ENCODE results near the gene ACE.

ACE gene

DNA sequence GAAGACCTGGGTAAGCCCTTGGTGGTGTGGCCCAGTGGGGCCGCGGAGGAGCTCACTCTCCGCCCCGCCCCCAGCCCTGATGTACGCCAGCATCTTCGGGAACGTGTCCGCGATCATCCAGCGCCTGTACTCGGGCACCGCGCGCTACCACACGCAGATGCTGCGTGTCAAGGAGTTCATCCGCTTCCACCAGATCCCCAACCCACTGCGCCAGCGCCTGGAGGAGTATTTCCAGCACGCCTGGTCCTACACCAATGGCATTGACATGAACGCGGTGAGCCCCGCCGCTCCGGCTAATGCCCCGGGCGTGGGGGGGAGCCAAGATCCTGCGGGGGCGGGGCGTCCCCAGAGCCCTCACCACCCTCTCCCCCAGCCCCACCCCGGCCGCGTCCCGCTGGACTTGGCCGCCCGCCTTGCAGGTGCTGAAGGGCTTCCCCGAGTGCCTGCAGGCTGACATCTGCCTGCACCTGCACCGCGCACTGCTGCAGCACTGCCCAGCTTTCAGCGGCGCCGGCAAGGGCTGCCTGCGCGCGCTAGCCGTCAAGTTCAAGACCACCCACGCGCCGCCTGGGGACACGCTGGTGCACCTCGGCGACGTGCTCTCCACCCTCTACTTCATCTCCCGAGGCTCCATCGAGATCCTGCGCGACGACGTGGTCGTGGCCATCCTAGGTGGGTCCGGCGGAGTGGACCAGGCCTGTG lies 61.3 kb downstream of the ACE start:
- DNase-seq (ENCODE audit: low read depth), result no peak

DNA sequence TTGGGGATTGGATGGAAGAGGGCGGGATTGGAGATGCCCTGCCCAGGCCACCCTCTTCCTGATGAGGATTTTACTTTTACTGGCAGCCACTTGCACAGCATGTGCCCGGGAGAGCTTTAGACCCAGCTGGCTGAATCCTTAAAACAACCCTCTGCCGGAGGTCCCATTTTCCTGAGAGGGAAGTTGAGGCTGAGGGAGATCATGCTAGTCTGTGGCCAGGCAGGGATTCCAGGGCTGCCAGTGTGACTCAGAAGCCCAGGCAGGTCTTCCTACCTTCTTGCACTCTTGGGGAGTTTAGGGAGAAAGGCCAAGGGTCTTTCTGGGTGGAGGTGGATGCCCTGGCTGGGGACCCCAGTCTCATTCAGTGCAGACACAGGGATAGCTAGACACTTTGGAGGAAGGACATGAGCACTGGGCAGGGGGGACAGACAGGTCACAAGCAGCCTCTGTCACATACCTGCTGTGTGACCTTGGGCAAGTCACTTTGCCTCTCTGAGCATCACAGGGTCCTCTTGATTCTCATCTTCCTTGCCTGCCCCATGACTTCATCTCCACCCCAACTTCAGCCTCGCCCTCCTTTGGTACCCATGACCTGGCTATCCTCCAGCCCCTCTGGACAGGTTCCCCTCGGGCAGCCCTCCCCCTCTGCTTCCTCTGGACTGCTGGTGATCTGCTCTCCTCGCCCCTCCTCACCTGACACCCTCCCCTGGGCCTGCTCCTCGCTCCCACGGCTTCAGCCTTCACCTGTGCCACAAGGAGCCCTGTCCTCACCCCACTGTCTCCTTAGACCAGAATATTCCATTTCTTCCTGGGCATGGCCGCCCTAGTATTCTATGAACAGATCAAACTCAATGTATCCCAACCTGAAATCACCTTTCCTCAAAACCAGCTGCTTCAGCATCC lies 62.1 kb downstream of the ACE start:
- no peak for DNase-seq (ENCODE audit: low read depth)

DNA sequence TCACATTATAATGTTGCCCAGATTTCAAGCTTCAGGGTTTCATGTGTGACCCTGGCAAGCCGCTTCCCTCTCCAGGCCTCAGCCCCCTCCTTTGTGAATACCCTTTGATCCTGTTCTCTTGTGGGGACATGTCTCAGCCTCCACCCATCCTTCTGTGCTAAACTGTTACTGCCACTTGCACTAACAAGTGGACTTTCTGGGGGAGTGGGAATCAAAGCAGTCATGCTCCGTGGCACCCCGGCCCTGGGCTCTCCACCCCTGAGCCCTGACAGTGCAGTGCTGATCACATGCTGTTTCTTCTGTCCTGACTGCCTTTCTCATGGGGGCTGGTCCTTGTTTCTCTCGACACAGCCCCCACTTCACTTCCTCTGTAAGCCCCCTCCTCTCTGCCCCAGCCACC lies 63.7 kb downstream of the ACE start:
- DNase-seq (ENCODE audit: low read depth), result no peak

DNA sequence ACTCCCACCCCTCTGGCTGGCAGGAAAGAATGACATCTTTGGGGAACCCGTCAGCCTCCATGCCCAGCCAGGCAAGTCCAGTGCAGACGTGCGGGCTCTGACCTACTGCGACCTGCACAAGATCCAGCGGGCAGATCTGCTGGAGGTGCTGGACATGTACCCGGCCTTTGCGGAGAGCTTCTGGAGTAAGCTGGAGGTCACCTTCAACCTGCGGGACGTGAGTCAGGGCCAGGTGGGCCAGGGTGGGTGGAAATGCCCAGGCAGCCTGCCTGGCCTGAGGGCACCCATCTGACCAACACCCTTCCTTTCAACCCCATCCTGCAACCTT lies 65.3 kb downstream of the ACE start:
- DNase-seq (ENCODE audit: low read depth), result no peak

DNA sequence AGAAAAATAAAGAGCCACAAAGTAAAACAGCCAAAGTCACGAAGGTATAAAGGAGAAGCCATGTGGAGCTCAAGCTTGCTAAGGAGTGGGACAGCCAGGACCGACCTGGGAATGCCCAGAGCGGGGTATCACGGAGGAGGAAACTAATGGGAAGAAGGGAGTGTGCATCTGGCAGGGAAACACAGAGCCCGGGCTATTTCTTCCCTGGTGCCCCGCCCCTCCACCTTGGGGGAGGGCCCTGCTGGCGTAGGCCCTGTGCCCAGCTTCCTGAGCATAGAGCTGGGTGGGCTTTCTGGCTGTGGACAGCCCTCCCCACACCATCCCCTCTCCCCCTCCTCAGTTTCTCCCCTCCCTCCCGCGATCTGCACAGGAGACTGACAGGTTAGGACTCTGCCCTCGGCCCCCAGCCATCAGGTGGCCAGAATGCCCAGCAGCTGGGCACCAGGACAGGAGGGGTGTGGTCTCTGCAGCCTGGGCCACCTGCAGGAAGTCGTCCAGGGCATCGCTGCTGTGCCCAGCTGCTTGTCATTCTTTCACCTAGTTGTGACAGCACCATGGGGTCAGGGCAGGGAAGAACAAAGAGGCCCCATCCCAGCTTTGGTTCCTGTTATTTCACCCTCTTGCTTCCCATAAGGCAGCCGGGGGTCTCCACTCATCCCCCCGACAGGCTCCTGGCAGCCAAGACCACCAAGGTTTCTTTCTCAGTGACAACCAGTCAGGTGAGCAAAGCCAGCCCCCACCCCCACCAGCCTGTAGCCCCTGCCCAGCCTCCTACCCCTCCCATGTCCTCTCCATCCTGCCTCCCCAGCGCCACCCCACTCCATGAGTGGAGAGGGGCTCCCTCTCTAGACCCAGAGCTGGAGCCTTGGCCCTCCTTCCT lies 66.3 kb downstream of the ACE start:
- DNase-seq (ENCODE audit: low read depth), result no peak

DNA sequence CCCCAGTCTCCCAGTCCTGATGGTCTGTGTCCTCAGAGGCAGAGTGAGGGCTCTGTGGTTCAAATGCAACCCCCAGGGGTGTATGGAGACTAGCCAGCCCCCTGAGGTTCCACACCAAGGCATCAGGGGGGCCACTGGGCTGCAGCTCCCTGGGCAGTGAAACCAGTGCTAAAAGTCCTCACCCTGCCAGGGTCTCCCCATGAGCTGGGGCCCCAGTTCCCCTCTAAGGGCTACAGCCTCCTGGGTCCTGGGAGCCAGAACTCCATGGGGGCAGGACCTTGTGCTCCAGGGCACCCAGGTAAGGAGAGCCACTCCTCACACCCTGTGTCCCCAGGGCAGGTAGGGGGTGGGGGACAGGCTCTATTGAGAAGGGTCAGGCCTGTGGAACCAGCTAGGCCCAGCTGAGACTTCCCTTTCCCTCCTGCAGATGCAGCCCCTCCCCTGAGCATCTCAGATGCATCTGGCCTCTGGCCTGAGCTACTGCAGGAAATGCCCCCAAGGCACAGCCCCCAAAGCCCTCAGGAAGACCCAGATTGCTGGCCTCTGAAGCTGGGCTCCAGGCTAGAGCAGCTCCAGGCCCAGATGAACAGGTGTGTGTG lies 67.1 kb downstream of the ACE start:
- no peak for DNase-seq (ENCODE audit: low read depth)

DNA sequence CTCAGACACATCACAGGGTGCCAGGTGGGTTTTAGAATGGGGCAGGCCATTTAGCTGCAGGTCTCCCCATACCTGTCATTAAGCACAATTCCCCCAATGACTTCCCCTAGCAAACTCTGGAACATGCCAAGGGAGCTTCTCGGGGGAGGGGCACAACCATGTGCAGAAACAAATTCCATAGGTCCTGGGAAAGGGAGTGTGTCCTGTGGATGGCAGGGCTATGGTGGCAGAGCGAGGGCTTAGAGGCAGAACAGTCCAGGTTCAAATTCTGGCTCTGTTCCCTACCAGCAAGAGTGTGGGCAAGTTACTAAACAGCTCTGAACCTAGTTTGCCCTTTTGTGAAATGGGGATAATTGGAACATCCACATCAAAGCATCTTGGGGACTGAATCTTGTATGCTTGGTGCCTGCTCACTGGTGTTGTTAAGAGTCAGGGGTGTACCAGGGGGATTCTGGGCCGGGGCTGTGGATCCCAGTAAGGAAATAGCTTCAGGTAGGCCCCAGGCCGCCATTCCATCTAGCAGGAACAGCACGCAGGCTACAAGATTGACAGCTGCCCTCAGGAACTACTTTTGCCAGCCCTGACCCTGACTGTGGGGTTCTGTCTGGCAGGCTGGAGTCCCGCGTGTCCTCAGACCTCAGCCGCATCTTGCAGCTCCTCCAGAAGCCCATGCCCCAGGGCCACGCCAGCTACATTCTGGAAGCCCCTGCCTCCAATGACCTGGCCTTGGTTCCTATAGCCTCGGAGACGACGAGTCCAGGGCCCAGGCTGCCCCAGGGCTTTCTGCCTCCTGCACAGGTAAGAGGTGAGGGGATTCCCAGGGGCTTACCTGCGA lies 67.8 kb downstream of the ACE start:
- no peak for DNase-seq (ENCODE audit: low read depth)

DNA sequence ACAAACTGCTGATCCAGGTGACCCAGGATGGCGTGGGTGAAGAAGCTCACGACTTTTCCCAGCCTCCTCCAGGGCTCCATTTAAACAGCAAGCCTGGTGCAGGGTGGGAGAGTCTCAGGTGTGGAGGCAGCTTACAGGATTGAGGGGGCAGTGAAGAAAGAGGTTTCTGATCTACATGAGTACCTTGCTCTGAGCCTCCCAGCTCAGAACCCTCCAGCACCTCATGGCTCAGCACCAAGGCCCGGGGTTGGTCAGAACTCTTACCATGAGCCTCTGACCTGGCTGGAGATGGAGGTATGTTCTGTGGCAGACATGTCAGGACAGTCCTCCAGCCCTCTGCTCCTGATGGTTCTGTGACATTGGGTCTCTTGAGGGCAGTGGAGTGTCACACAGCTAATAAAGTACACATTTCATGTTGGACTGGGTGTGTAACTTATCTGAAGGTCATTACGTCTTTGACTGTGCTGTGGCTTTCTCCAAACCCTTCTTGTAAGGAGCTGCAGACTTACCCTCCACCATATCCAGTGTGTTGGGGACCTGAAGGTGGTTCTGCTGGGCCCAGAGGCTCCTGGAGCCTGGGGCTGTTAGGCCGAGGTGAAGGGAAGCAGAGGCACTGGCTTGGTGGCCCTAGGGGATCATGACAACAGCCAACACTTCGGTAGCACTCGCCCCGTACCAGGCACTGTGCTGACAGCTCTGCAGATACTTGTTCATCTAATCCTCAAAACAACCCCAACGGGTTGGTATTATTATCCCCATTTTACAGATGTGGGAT lies 69.6 kb downstream of the ACE start:
- no peak for DNase-seq (ENCODE audit: low read depth)

DNA sequence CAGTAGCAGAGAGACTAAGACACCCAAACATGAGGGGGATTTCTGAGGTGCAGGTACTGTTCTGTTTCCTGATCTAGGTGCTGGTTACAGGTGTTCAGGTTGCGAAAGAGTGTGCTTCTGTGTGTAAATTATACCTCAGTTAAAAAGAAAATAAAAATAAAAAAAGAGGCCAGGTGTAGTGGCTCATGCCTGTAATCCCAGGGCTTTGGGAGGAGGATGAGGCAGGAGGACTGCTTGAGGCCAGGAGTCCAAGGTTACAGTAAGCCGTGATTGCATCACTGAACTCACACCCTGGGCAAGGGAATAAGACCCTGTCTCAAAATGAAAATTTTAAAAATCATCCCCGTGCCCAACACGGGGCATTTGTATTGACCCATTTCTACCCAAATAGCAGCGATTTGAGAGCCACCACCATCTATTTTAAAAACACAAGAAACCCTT lies 70.2 kb downstream of the ACE start:
- DNase-seq (ENCODE audit: low read depth), result no peak

Data from amniotic epithelial cell (primary cell).